ENCODE data around the gene GPX8.

The GPX8 gene

GRCh38 chr5:55172937-55173686 lies 13.1 kb downstream of the GPX8 start, which contains the start of gene CDC20B:
Gene CDC20B (minus strand): TSS chr5:55173177. CDS start chr5:55173000, 177 bp downstream.
- peak; percentile 81 to 85 for DNase-seq

- no peak for DNase-seq
Observed at GRCh38 chr5:55173687-55174230, 13.8 kb downstream of the GPX8 start.

- DNase-seq = no peak
Observed at GRCh38 chr5:55175781-55176175, 15.8 kb downstream of the GPX8 start.

GRCh38 chr5:55176176-55176818 lies 16.3 kb downstream of the GPX8 start:
- DNase-seq = peak in 1 of 2 donors; percentile 12

- DNase-seq = no peak
Observed at GRCh38 chr5:55177078-55177477, 17.1 kb downstream of the GPX8 start.

- DNase-seq = no peak
Observed at GRCh38 chr5:55180016-55180415, 20.0 kb downstream of the GPX8 start.

- no peak for DNase-seq
Observed at GRCh38 chr5:55187370-55187769, 27.4 kb downstream of the GPX8 start.

GRCh38 chr5:55188656-55189540 lies 28.9 kb downstream of the GPX8 start:
- no peak for DNase-seq

GRCh38 chr5:55191165-55191564 lies 31.2 kb downstream of the GPX8 start:
- no peak for DNase-seq

- DNase-seq = no peak
Observed at GRCh38 chr5:55205001-55205400, 45.0 kb downstream of the GPX8 start.

GRCh38 chr5:55211184-55211874 lies 51.4 kb downstream of the GPX8 start:
- no peak for DNase-seq
